Natural killer cell (primary cell): ENCODE data around the gene PIK3R2. TPM values are rescaled to one million over a fixed set of nuclear protein-coding genes. Genes with fewer than 3 reads are reported as not detected.

Experiments used
- ATAC-seq, 3 donors: fragments of 150-1000 bp in 2 of 3; fragments of 200-7000 bp in 1 of 3; cut with Tn5 transposase; 1 replicate in 1 of 3; 2 replicates in 2 of 3; pipeline ENCODE4 v1.10.0; 2021; ENCODE audit warnings: mild to moderate bottlenecking in 2 of 3, moderate library complexity in 2 of 3
- DNase-seq, 2 donors: peaks; one replicate each; pipeline versions ENCODE4 v3.0.0 to v3.0.0-alpha.2; 2013 to 2021; ENCODE audit warnings: mixed read lengths in 1 of 2
- H3K27ac ChIP-seq: one replicate; pipeline ENCODE4 v1.5.1; 2013; ENCODE audit warnings: mild to moderate bottlenecking, low read length
- H3K27me3 ChIP-seq: one replicate; pipeline ENCODE4 v1.6.1; 2013; ENCODE audit warnings: low read length; ENCODE audit not compliant: control insufficient read depth, insufficient read depth
- H3K36me3 ChIP-seq: one replicate; pipeline ENCODE4 v1.6.1; 2013; ENCODE audit warnings: low read length; ENCODE audit not compliant: control insufficient read depth, insufficient read depth
- H3K4me1 ChIP-seq: one replicate; pipeline ENCODE4 v1.6.1; 2013; ENCODE audit warnings: low read length; ENCODE audit not compliant: control insufficient read depth, insufficient read depth
- H3K4me3 ChIP-seq: one replicate; pipeline ENCODE4 v1.5.1; 2013; ENCODE audit warnings: low read length
- H3K9me3 ChIP-seq: one replicate; pipeline ENCODE4 v1.6.1; 2013; ENCODE audit warnings: low read length; ENCODE audit not compliant: control insufficient read depth, insufficient read depth
- H3K27ac Mint-ChIP-seq, 2 donors: one replicate each; pipeline ENCODE4 v1.8.0; 2022; ENCODE audit warnings: mild to moderate bottlenecking in 2 of 2, mixed read lengths in 2 of 2, moderate library complexity in 1 of 2
- H3K27me3 Mint-ChIP-seq, 2 donors: one replicate each; pipeline ENCODE4 v1.8.0; 2022; ENCODE audit warnings: low read depth in 2 of 2, mixed read lengths in 2 of 2
- H3K36me3 Mint-ChIP-seq: one replicate; pipeline ENCODE4 v1.8.0; 2022; ENCODE audit warnings: mixed read lengths
- H3K4me1 Mint-ChIP-seq, 2 donors: one replicate each; pipeline ENCODE4 v1.8.0; 2022; ENCODE audit warnings: mixed read lengths in 2 of 2
- H3K4me3 Mint-ChIP-seq: one replicate; pipeline ENCODE4 v1.8.0; 2022; ENCODE audit warnings: mild to moderate bottlenecking, moderate library complexity, mixed read lengths
- H3K9me3 Mint-ChIP-seq, 2 donors: one replicate each; pipeline ENCODE4 v1.8.0; 2022; ENCODE audit warnings: mixed read lengths in 2 of 2
- WGBS: methylation state at CpG from one replicate; pipeline ENCODE4 v1.1.7; 2013; ENCODE audit warnings: missing lambda C conversion rate; ENCODE audit not compliant: insufficient coverage; 5-methylcytosine and 5-hydroxymethylcytosine counted together
- intact Hi-C: fragments of 100-400 bp; cut with micrococcal nuclease; formaldehyde crosslinking; loops from one replicate; pipeline ENCODE4 v1.14.2; 2022
- total RNA-seq, 4 donors: library from RNA; stranded (reverse); fragments of 120-200 nt in 1 of 4; gene quantifications; one replicate each; pipeline versions ENCODE4 v1.2.3 to v1.2.4, GENCODE V29; 2013 to 2022
- TF ChIP-seq, protein P1 (sequence below): fragments of 200-600 bp; IDR thresholded peaks from one replicate; pipeline ENCODE4 v1.8.0; 2022; ENCODE audit warnings: antibody characterized with exemption

The PIK3R2 gene
- total RNA-seq, 3 donors from 2014 or later (not counting 1 experiment from before 2014, with no cell fraction given) = 12.3 to 26.4 (median 16.0) TPM

- intact Hi-C loops = loop anchor here (5.0 kb wide), 1 partner anchor 164 kb away; the partner anchor contains the start of gene ARRDC2
- no peaks in the 10 kb centered on the region for H3K27me3 Mint-ChIP-seq
- ATAC-seq (no peak), DNase-seq (no peak)
- 82% methylated on average over 8 of the region's 8 CpGs for WGBS
- no peaks in the 10 kb centered on the region for H3K36me3 Mint-ChIP-seq
- no peaks in the 10 kb centered on the region for H3K9me3 ChIP-seq
- H3K27ac Mint-ChIP-seq = peak overlapping the region; percentile 75 to 86
- peaks cover 6% of the 10 kb centered on the region for H3K36me3 ChIP-seq
- TF ChIP-seq, protein P1, sequence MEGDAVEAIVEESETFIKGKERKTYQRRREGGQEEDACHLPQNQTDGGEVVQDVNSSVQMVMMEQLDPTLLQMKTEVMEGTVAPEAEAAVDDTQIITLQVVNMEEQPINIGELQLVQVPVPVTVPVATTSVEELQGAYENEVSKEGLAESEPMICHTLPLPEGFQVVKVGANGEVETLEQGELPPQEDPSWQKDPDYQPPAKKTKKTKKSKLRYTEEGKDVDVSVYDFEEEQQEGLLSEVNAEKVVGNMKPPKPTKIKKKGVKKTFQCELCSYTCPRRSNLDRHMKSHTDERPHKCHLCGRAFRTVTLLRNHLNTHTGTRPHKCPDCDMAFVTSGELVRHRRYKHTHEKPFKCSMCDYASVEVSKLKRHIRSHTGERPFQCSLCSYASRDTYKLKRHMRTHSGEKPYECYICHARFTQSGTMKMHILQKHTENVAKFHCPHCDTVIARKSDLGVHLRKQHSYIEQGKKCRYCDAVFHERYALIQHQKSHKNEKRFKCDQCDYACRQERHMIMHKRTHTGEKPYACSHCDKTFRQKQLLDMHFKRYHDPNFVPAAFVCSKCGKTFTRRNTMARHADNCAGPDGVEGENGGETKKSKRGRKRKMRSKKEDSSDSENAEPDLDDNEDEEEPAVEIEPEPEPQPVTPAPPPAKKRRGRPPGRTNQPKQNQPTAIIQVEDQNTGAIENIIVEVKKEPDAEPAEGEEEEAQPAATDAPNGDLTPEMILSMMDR = no peak
- H3K4me3 ChIP-seq = no peak overlapping the region
- H3K4me1 Mint-ChIP-seq = peaks cover 10 to 39% of the 10 kb centered on the region in 2 donors
- no peaks in the 10 kb centered on the region for H3K9me3 Mint-ChIP-seq
- peaks cover 71% of the 10 kb centered on the region for H3K4me1 ChIP-seq
- peak overlapping the region; percentile 86 for H3K27ac ChIP-seq
- H3K4me3 Mint-ChIP-seq = no peak overlapping the region
- H3K27me3 ChIP-seq = no peaks in the 10 kb centered on the region
Observed at GRCh38 chr19:18171605-18172327, 18.8 kb downstream of the PIK3R2 start.

DNA sequence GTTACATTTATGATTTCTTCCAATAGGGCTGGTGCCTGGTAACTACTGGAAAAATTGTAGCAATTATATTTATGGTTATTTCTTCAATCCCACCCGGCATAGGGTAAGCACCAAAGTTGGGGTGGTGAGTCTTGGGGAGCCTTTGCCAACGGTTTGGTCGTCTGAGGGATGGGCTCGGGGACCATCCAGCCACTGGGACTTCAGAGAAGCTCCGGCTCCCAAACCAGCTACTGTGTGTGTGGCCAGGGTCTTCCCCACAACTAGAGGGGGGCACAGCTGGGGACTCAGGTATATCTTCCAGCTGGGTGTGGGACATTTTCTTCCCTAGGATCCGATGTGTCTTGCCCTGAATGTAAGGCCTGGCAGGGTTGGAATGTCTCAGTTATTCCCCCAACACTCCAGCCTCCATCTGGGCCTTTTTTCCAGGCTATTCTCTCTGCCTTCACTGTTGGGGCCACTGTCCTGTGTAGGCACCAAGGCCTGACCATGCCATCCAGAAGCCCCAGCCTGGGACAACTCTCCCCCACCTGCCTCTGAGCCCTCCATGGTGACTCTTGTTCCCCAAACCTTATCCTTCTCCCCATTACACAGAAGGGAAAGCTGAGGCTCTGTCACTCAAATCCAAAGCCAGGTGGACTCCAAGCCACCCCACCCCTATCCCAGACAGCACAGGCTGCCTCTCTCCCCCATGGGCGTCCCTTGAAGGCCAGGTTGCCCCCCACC lies 19.5 kb downstream of the PIK3R2 start:
- 85% methylated on average over 7 of the region's 7 CpGs for WGBS
- TF ChIP-seq, protein P1 = no peak
- H3K36me3 Mint-ChIP-seq = no peaks in the 10 kb centered on the region
- no peak for DNase-seq
- peak overlapping the region; percentile 90 for H3K4me3 Mint-ChIP-seq
- ATAC-seq = no peak
- no peaks in the 10 kb centered on the region for H3K27me3 Mint-ChIP-seq
- H3K4me3 ChIP-seq = no peak overlapping the region
- peaks cover 10 to 39% of the 10 kb centered on the region in 2 donors for H3K4me1 Mint-ChIP-seq
- no peaks in the 10 kb centered on the region for H3K9me3 ChIP-seq
- peaks cover 71% of the 10 kb centered on the region for H3K4me1 ChIP-seq
- H3K9me3 Mint-ChIP-seq = no peaks in the 10 kb centered on the region
- peaks cover 8% of the 10 kb centered on the region for H3K36me3 ChIP-seq
- no peaks in the 10 kb centered on the region for H3K27me3 ChIP-seq
- intact Hi-C loops = loop anchor here (5.0 kb wide), 1 partner anchor 165 kb away; the partner anchor contains the start of gene ARRDC2
- peak overlapping the region; percentile 86 for H3K27ac ChIP-seq
- peak overlapping the region; percentile 57 to 86 for H3K27ac Mint-ChIP-seq

DNA sequence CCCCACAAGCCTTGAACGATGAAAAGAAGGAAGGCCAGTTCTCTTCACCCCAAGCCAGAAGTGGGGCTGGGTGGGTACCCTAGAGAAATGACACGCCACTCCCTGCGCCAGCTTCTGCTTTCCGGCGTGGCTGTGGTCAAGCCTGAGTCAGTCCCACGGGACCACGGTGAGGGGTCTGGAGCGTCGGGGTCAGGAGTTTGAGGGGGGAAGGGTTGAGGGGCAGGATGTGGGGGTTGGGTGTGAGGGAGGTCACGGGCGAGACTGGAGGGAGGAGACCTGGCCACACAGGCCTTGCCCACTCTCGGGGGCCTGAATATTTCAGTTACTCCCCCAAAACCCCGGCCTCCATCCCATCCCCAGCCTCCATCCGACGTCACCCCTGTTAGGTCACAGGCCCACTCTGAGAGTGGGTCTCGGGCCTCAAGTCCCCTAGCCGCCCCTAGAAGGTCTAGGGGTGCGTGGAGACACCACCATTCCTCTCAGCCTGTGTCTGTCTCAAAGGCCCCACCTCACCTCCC lies 20.1 kb downstream of the PIK3R2 start:
- intact Hi-C loops = loop anchor here (5.0 kb wide), 1 partner anchor 166 kb away; the partner anchor contains the start of gene ARRDC2
- DNase-seq = peak in 1 of 2 donors; percentile 31
- peak overlapping the region; percentile 57 to 86 for H3K27ac Mint-ChIP-seq
- peaks cover 10 to 35% of the 10 kb centered on the region in 2 donors for H3K4me1 Mint-ChIP-seq
- peak overlapping the region; percentile 50 for H3K4me3 ChIP-seq
- no peaks in the 10 kb centered on the region for H3K9me3 Mint-ChIP-seq
- TF ChIP-seq, protein P1 = no peak
- 13% methylated on average over 16 of the region's 18 CpGs for whole genome bisulfite sequencing
- peak overlapping the region; percentile 90 for H3K4me3 Mint-ChIP-seq
- ATAC-seq = peak; percentile 23 to 47 (median 30)
- peak overlapping the region; percentile 86 for H3K27ac ChIP-seq
- peaks cover 67% of the 10 kb centered on the region for H3K4me1 ChIP-seq
- H3K27me3 ChIP-seq = no peaks in the 10 kb centered on the region
- peaks cover 13% of the 10 kb centered on the region for H3K36me3 ChIP-seq
- no peaks in the 10 kb centered on the region for H3K9me3 ChIP-seq
- no peaks in the 10 kb centered on the region for H3K36me3 Mint-ChIP-seq
- H3K27me3 Mint-ChIP-seq = no peaks in the 10 kb centered on the region
